Large intestine (tissue), 3 donors: ENCODE measurements around the gene GRIN2A. TPM values are rescaled to one million over a fixed set of nuclear protein-coding genes. Genes with fewer than 3 reads are reported as not detected.

Experiments
- DNase-seq, 2 donors: peaks; one replicate each; pipeline versions ENCODE4 v3.0.0 to v3.0.0-alpha.2; 2013
- H3K27ac ChIP-seq: one replicate; pipeline ENCODE4 v1.5.1; 2013; ENCODE audit warnings: low read length
- H3K27me3 ChIP-seq: 2 replicates; pipeline ENCODE4 v1.6.1; 2013; ENCODE audit warnings: low read length; ENCODE audit not compliant: control insufficient read depth, insufficient read depth
- H3K36me3 ChIP-seq: 2 replicates; pipeline ENCODE4 v1.6.1; 2013; ENCODE audit warnings: low read length; ENCODE audit not compliant: control insufficient read depth, insufficient read depth
- H3K4me1 ChIP-seq: one replicate; pipeline ENCODE4 v1.6.1; 2013; ENCODE audit warnings: low read length; ENCODE audit not compliant: control insufficient read depth, insufficient read depth
- H3K4me3 ChIP-seq: one replicate; pipeline ENCODE4 v1.5.1; 2013; ENCODE audit warnings: low read length
- H3K9me3 ChIP-seq: one replicate; pipeline ENCODE4 v1.6.1; 2013; ENCODE audit warnings: mild to moderate bottlenecking, low read depth, low read length, moderate library complexity; ENCODE audit not compliant: control insufficient read depth
- WGBS: methylation state at CpG from one replicate; pipeline ENCODE4 v1.1.5; 2013; ENCODE audit warnings: low lambda C conversion rate; ENCODE audit not compliant: insufficient coverage; 5-methylcytosine and 5-hydroxymethylcytosine counted together
- polyA plus RNA-seq: library from polyadenylated mRNA; unstranded; fragments of 120-200 nt; gene quantifications from one replicate; pipeline ENCODE4 v1.2.1, GENCODE V29; 2013

GRIN2A gene
- polyA plus RNA-seq, 1 donor, result 0.10 TPM

GRCh38 chr16:9929836-9930235 lies 252.4 kb downstream of the GRIN2A start:
- no peak overlapping the region for H3K4me3 ChIP-seq
- no peaks in the 10 kb centered on the region for H3K36me3 ChIP-seq
- H3K9me3 ChIP-seq, result no peaks in the 10 kb centered on the region
- H3K4me1 ChIP-seq, result no peaks in the 10 kb centered on the region
- H3K27ac ChIP-seq, result no peak overlapping the region
- no peak for DNase-seq
- peaks cover 3% of the 10 kb centered on the region for H3K27me3 ChIP-seq
- no CpG with 5 or more reads among the region's 4 CpGs for WGBS

DNA sequence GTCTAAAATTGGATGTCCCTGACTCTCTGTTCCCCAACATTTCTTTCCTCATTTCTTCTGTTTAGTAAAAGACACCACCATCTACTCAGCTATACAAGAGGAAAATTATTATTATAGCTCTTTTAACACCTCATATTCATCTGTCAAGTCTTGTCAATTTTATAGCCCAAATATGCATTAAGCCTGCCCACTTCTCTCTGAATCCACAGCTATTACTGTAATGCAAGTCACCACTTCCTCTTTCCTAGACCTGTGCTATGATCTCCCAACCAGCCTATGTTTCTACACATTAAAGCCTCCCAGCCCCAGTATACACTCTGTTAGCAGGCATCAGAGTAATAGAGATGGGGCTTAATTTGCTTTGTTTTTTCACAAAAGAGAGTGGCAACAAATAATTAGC lies 252.9 kb downstream of the GRIN2A start:
- H3K4me3 ChIP-seq, result no peak overlapping the region
- no peak overlapping the region for H3K27ac ChIP-seq
- H3K36me3 ChIP-seq, result no peaks in the 10 kb centered on the region
- H3K4me1 ChIP-seq, result no peaks in the 10 kb centered on the region
- no peak for DNase-seq
- H3K27me3 ChIP-seq, result peaks cover 3% of the 10 kb centered on the region
- H3K9me3 ChIP-seq, result no peaks in the 10 kb centered on the region

- H3K9me3 ChIP-seq, result no peaks in the 10 kb centered on the region
- H3K27me3 ChIP-seq, result peaks cover 3% of the 10 kb centered on the region
- H3K4me3 ChIP-seq, result no peak overlapping the region
- WGBS, result 50% methylated on average over 1 of the region's 4 CpGs
- no peak overlapping the region for H3K27ac ChIP-seq
- H3K4me1 ChIP-seq, result no peaks in the 10 kb centered on the region
- no peak for DNase-seq
- H3K36me3 ChIP-seq, result no peaks in the 10 kb centered on the region
Observed at GRCh38 chr16:9922441-9922840, 259.8 kb downstream of the GRIN2A start.

DNA sequence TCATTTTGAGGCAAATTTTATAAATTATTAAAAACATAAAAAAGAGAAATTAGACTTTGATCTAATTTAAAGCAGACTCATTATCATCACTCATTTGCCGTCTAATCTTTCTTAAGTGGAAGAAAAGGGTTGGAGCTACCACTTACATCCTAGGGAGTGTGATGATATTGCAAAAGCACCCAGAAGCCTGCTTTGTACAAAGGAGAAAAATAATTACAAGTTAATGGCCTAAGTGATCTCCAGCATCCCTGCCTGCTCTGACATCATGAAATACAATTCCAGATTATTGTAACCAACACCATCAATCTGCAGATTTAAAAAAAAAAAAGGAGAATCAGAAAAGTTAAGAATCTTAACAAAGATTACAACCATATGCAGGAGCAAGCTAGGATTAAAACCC lies 260.2 kb downstream of the GRIN2A start:
- DNase-seq, result no peak
- peaks cover 3% of the 10 kb centered on the region for H3K27me3 ChIP-seq
- H3K36me3 ChIP-seq, result no peaks in the 10 kb centered on the region
- H3K9me3 ChIP-seq, result no peaks in the 10 kb centered on the region
- H3K4me3 ChIP-seq, result no peak overlapping the region
- H3K27ac ChIP-seq, result no peak overlapping the region
- H3K4me1 ChIP-seq, result no peaks in the 10 kb centered on the region
- no CpG with 5 or more reads among the region's 1 CpG for WGBS

DNA sequence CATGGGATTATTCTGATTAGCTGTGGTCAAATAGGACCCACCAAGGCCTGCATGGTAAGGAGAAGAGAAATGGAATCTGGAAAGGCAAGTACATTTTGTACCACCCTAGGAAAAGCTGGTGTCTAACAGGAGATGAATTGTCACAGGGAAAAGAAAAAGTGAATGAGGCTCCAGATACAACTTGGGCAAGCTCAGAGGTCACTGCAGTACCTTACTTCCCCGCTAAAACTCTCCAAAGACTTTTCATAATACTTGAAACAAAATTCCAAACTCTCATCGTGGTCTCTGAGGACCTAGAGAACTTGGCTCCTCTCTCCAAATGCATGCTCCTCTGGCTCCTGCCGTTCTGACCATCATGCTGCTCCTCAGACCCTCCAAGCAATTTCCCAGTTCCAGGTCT lies 262.8 kb downstream of the GRIN2A start:
- no peak overlapping the region for H3K4me3 ChIP-seq
- no peaks in the 10 kb centered on the region for H3K9me3 ChIP-seq
- no peak for DNase-seq
- no peaks in the 10 kb centered on the region for H3K36me3 ChIP-seq
- H3K27me3 ChIP-seq, result no peaks in the 10 kb centered on the region
- no peak overlapping the region for H3K27ac ChIP-seq
- WGBS, result 94% methylated on average over 2 of the region's 3 CpGs
- H3K4me1 ChIP-seq, result no peaks in the 10 kb centered on the region

DNA sequence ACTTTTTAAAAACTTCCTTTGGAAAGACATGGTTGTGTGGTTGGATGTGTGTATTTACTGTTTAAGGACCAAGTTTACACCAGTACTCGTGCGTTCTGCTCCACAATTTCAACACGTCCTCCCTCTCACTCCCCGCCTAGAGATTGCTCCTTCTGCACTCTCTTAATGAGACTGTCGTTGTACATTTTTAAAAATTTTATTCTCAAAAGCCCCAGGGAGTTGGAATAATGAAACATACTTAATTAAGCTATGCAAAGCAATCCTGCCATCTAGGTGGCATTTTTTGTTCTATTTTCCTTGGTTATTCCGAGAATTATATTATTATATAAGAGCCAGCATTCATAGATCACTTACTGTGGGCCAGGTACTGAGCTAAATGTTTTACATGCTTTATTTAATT lies 264.5 kb downstream of the GRIN2A start:
- WGBS, result 90% methylated on average over 5 of the region's 6 CpGs
- H3K27ac ChIP-seq, result no peak overlapping the region
- H3K4me1 ChIP-seq, result no peaks in the 10 kb centered on the region
- DNase-seq, result no peak
- H3K36me3 ChIP-seq, result no peaks in the 10 kb centered on the region
- H3K9me3 ChIP-seq, result no peaks in the 10 kb centered on the region
- H3K4me3 ChIP-seq, result no peak overlapping the region
- no peaks in the 10 kb centered on the region for H3K27me3 ChIP-seq

- H3K27ac ChIP-seq, result no peak overlapping the region
- 75% methylated on average over 3 of the region's 5 CpGs for WGBS
- no peak overlapping the region for H3K4me3 ChIP-seq
- H3K9me3 ChIP-seq, result no peaks in the 10 kb centered on the region
- no peaks in the 10 kb centered on the region for H3K36me3 ChIP-seq
- DNase-seq, result no peak
- H3K4me1 ChIP-seq, result no peaks in the 10 kb centered on the region
- no peaks in the 10 kb centered on the region for H3K27me3 ChIP-seq
Observed at GRCh38 chr16:9913604-9914326, 268.5 kb downstream of the GRIN2A start.

GRCh38 chr16:9911989-9912388 lies 270.2 kb downstream of the GRIN2A start:
- DNase-seq, result no peak
- no peaks in the 10 kb centered on the region for H3K36me3 ChIP-seq
- no peaks in the 10 kb centered on the region for H3K27me3 ChIP-seq
- H3K4me3 ChIP-seq, result no peak overlapping the region
- 95% methylated on average over 2 of the region's 4 CpGs for WGBS
- no peaks in the 10 kb centered on the region for H3K4me1 ChIP-seq
- no peaks in the 10 kb centered on the region for H3K9me3 ChIP-seq
- no peak overlapping the region for H3K27ac ChIP-seq

DNA sequence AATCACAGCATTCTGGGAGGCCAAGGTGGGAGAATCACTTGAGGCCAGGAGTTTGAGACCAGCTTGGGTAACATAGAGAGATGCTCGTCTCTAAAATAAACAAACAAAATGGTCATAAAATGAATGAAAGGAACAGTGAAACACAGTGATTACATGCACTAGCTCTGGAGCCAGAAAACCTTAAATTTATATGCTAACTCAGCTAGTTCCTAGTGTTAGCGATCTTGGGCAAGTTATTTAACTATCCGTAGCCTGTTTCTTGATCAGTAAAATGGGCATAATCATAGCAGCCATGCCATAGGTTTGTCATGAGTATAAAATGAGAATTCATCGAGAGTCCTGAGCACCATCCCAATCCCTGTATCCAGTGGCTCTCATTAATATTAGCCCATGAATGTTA lies 271.0 kb downstream of the GRIN2A start:
- H3K4me3 ChIP-seq, result no peak overlapping the region
- 75% methylated on average over 3 of the region's 4 CpGs for WGBS
- DNase-seq, result no peak
- no peaks in the 10 kb centered on the region for H3K9me3 ChIP-seq
- H3K27me3 ChIP-seq, result no peaks in the 10 kb centered on the region
- no peak overlapping the region for H3K27ac ChIP-seq
- H3K4me1 ChIP-seq, result no peaks in the 10 kb centered on the region
- no peaks in the 10 kb centered on the region for H3K36me3 ChIP-seq

GRCh38 chr16:9909072-9909825 lies 273.0 kb downstream of the GRIN2A start:
- Histone ChIP-seq H3K4me1 (no peaks in the 10 kb centered on the region), H3K4me3 (no peak overlapping the region), H3K36me3 (no peaks in the 10 kb centered on the region), H3K27ac (no peak overlapping the region), H3K9me3 (no peaks in the 10 kb centered on the region), H3K27me3 (no peaks in the 10 kb centered on the region)
- 100% methylated on average over 1 of the region's 2 CpGs for WGBS
- no peak for DNase-seq

DNA sequence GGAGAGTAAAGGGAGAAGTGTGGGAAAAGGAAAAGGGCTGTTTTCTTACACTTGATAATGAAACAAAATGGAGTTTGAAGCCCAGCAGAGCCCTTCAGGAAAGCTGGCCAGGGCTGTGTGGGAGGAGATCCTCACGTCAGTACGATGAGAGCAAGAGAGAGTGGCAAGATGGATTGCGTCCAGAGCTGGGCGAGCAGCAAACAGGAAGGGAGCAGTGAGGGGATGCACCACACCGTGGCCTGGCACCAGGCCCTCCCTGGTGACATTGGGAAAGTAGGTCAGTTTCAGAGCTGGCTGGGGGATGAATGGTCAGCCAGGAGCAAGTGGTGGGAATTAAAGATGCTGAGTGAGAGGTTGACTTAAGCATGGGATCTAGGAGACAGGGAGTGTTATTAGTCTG lies 273.6 kb downstream of the GRIN2A start:
- H3K4me1 ChIP-seq, result no peaks in the 10 kb centered on the region
- no peaks in the 10 kb centered on the region for H3K27me3 ChIP-seq
- H3K9me3 ChIP-seq, result no peaks in the 10 kb centered on the region
- H3K36me3 ChIP-seq, result no peaks in the 10 kb centered on the region
- no CpG with 5 or more reads among the region's 5 CpGs for WGBS
- DNase-seq, result no peak
- H3K27ac ChIP-seq, result no peak overlapping the region
- H3K4me3 ChIP-seq, result no peak overlapping the region
